H1 (cell line): Measurements from ENCODE around the gene NAA25. TPM values are rescaled to one million over a fixed set of nuclear protein-coding genes. Genes with fewer than 3 reads are reported as not detected.

Experiments used
- ASH2L ChIP-seq: fragments of 200-600, 300-600 bp; sonication (generic); IDR thresholded peaks from one replicate; pipeline ENCODE4 v1.7.1; 2017; ENCODE audit warnings: low read length
- FOSL1 ChIP-seq: IDR thresholded peaks from 2 replicates; pipeline ENCODE4 v1.6.1; 2011; ENCODE audit warnings: mild to moderate bottlenecking, low read depth, low read length, moderate library complexity; ENCODE audit not compliant: insufficient read depth
- HDAC6 ChIP-seq: IDR thresholded peaks from one replicate; pipeline ENCODE4 v1.7.1; 2012; ENCODE audit warnings: low read depth, mild to moderate bottlenecking, inconsistent platforms, low read length, moderate library complexity
- KDM1A ChIP-seq: fragments of 200-600, 300-600 bp; sonication (generic); IDR thresholded peaks from 2 replicates; pipeline ENCODE4 v1.7.1; 2016; ENCODE audit warnings: mild to moderate bottlenecking, low read length, borderline replicate concordance
- SP2 ChIP-seq: IDR thresholded peaks from 2 replicates; pipeline ENCODE4 v1.6.1; 2012; ENCODE audit warnings: mild to moderate bottlenecking, low read length, inconsistent platforms
- polyA plus RNA-seq, 7 experiments: library from polyadenylated mRNA; depleted of rRNA in 3 of 7; stranded (reverse) in 5 of 7; unstranded in 2 of 7; fragments of >200 nt in 5 of 7; fragments of 200-250 nt in 2 of 7; gene quantifications; 1 replicate in 5 of 7; 2 replicates in 1 of 7; 4 replicates in 1 of 7; pipeline versions ENCODE4 v1.2.1 to v1.2.3, GENCODE V29; 2011 to 2013; ENCODE audit warnings: missing spikeins in 2 of 7, mixed read lengths in 2 of 7
- total RNA-seq: library from RNA; stranded (reverse); fragmentation: NEBNext Ultra II Directional; extraction: Animal tissue kit (Norgen Biotek cat#: 25700); gene quantifications from 2 replicates; pipeline ENCODE4 v1.2.1, GENCODE V29; 2021

Gene NAA25
- total and polyA plus RNA-seq, 2 of the 8 experiments (the other 6 are each of a cell fraction or from before 2014, with no cell fraction given), result 10.8 to 60.3 TPM

- no peak for TF ChIP-seq ASH2L
- no peak for TF ChIP-seq SP2
- TF ChIP-seq KDM1A, result no peak
- no peak for TF ChIP-seq FOSL1
- TF ChIP-seq HDAC6, result no peak
These were observed 115.1 kb downstream of the NAA25 start (continued) for GRCh38 chr12:111993292-111994150.
